MM.1S (cell line): ENCODE results near the gene TUBB6.

Experiments
- DNase-seq: peaks from one replicate; pipeline ENCODE4 v3.0.0-alpha.2; 2015
- H2AFZ ChIP-seq: fragments of 300-600 bp; sonication (generic); 2 replicates; pipeline ENCODE4 v1.6.0; 2016; ENCODE audit warnings: antibody characterized with exemption, low read length
- H3F3A ChIP-seq: fragments of 300-600 bp; sonication (generic); 2 replicates; pipeline ENCODE4 v1.6.1; 2016; ENCODE audit warnings: mild to moderate bottlenecking, antibody characterized with exemption, low read length, moderate library complexity, mixed read lengths; ENCODE audit not compliant: insufficient read depth
- H3K27ac ChIP-seq: fragments of 300-600 bp; sonication (generic); 2 replicates; pipeline ENCODE4 v1.5.1; 2016; ENCODE audit warnings: mild to moderate bottlenecking, low read length
- H3K27me3 ChIP-seq: fragments of 300-600 bp; sonication (generic); replicated peaks from 2 replicates; pipeline ENCODE4 v1.6.0; 2016; ENCODE audit warnings: low read length; ENCODE audit not compliant: insufficient read depth
- H3K36me3 ChIP-seq: fragments of 300-600 bp; sonication (generic); replicated peaks from 2 replicates; pipeline ENCODE4 v1.6.1; 2016; ENCODE audit warnings: mild to moderate bottlenecking, low read length, mixed read lengths; ENCODE audit not compliant: insufficient read depth
- H3K4me1 ChIP-seq: fragments of 300-600 bp; sonication (generic); 2 replicates; pipeline ENCODE4 v1.6.1; 2016; ENCODE audit warnings: low read length, mixed read lengths
- H3K4me2 ChIP-seq: fragments of 300-600 bp; sonication (generic); 2 replicates; pipeline ENCODE4 v1.6.0; 2016; ENCODE audit warnings: low read depth, low read length
- H3K4me3 ChIP-seq: fragments of 300-600 bp; sonication (generic); 2 replicates; pipeline ENCODE4 v1.5.1; 2016; ENCODE audit warnings: low read length, mixed read lengths
- H3K79me2 ChIP-seq: fragments of 300-600 bp; sonication (generic); 2 replicates; pipeline ENCODE4 v1.6.1; 2016; ENCODE audit warnings: mixed run types, low read length, mixed read lengths
- H3K9ac ChIP-seq: fragments of 300-600 bp; sonication (generic); 2 replicates; pipeline ENCODE4 v1.6.1; 2016; ENCODE audit warnings: low read length, mixed read lengths
- H3K9me2 ChIP-seq: fragments of 300-600 bp; sonication (generic); replicated peaks from 2 replicates; pipeline ENCODE4 v1.6.1; 2016; ENCODE audit warnings: mild to moderate bottlenecking, low read length, mixed read lengths; ENCODE audit not compliant: insufficient read depth
- H3K9me3 ChIP-seq: fragments of 300-600 bp; sonication (generic); replicated peaks from 2 replicates; pipeline ENCODE4 v1.6.1; 2016; ENCODE audit warnings: mild to moderate bottlenecking, low read length, mixed read lengths; ENCODE audit not compliant: insufficient read depth
- H4K20me1 ChIP-seq: fragments of 300-600 bp; sonication (generic); 2 replicates; pipeline ENCODE4 v1.6.1; 2016; ENCODE audit warnings: mild to moderate bottlenecking, low read length, moderate library complexity, mixed read lengths; ENCODE audit not compliant: insufficient read depth
- EZH2 ChIP-seq: fragments of 300-600 bp; sonication (generic); optimal IDR thresholded peaks from 2 replicates; pipeline ENCODE3; 2017; ENCODE audit warnings: low read depth, mild to moderate bottlenecking, antibody characterized with exemption, low read length, mixed read lengths
- EZH2phosphoT487 ChIP-seq: fragments of 300-600 bp; sonication (generic); IDR thresholded peaks from 2 replicates; pipeline ENCODE4 v1.6.1; 2018; ENCODE audit warnings: antibody characterized with exemption, low read length
- TF ChIP-seq, protein P1 (sequence below): fragments of 300-600 bp; sonication (generic); IDR thresholded peaks from 2 replicates; pipeline ENCODE4 v1.5.1; 2016; ENCODE audit warnings: antibody characterized with exemption, low read length, mixed read lengths

TUBB6 gene

DNA sequence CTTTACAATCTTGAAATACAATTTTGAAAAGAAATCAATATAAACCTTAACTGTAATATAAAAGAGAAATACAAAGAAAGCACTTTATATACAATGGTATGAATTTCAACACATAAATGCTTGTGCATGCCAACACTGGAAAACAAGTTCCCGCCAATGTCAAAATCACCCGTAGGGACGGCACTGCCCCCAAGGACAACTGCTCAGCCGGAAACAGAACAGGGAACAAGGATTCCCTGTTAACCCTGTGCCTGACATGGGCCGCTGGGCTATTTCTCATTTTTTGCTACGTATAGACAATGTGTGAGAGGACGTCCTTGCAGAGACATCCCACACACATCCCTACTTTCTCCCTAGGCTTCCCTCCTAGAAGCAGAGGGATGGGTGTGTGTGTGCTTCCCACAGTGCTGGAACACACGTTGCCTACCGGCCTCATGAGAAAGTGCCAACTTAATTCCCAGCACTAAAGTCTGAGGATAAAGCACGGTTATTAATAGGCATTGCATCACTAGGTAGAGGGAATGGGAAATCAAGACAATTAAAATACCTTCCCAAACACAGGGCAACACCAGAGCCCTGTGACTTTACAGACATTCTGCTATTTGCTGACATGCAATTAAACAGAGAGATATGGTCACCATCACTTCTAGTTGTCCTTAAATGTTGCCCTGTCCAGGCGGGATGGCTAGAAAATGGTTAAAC is 54.6 kb downstream of the TUBB6 start:
- Histone ChIP-seq H4K20me1 (no peaks in the 10 kb centered on the region), H3K4me1 (no peaks in the 10 kb centered on the region)

DNA sequence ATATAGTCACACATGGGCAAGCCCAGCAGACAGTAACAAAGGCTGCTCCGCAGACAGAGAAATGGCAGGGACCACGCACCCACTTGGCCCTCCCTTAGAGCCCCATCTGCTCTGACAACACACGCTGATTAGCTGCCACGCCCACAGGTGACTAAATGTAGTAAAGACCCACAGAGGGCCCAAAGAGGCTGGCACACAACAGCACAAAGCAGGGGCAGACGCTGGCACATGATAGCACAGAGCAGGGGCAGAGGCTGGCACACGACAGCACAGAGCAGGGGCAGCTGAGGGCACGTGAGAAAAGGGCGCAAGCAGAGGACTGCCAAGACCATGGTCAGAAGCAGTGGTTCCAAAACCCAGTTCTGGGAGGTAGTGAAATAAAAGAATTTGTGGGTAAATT is 58.3 kb downstream of the TUBB6 start:
- no peaks in the 10 kb centered on the region for H3F3A ChIP-seq
- no peaks in the 10 kb centered on the region for H3K27me3 ChIP-seq
- no peaks in the 10 kb centered on the region for H3K4me1 ChIP-seq
- peaks cover 3% of the 10 kb centered on the region; the same call in 1 of the 2 replicates for H3K36me3 ChIP-seq
- peaks cover 66% of the 10 kb centered on the region for H3K79me2 ChIP-seq
- no peak overlapping the region for H3K4me2 ChIP-seq
- no peak overlapping the region for H3K4me3 ChIP-seq
- H4K20me1 ChIP-seq, result peaks cover 2% of the 10 kb centered on the region; the same call in 1 of the 2 replicates
- no peak overlapping the region for H3K9ac ChIP-seq
- no peak for DNase-seq
- no peak for TF ChIP-seq EZH2
- no peak overlapping the region for H3K27ac ChIP-seq
- H3K9me3 ChIP-seq, result no peaks in the 10 kb centered on the region
- no peak overlapping the region for H2AFZ ChIP-seq
- H3K9me2 ChIP-seq, result no peaks in the 10 kb centered on the region

More for the DNA sequence above, 54.6 kb downstream of the TUBB6 start:
- Histone ChIP-seq H3K4me2 (no peak overlapping the region), H3K27ac (no peak overlapping the region), H3K4me3 (no peak overlapping the region), H3K9me3 (no peaks in the 10 kb centered on the region), H3F3A (no peaks in the 10 kb centered on the region), H3K27me3 (no peaks in the 10 kb centered on the region), H2AFZ (no peak overlapping the region), H3K9me2 (no peaks in the 10 kb centered on the region), H3K36me3 (peaks cover 14% of the 10 kb centered on the region), H3K79me2 (peaks cover 41% of the 10 kb centered on the region), H3K9ac (no peak overlapping the region)
- TF ChIP-seq EZH2phosphoT487, result no peak
- no peak for TF ChIP-seq EZH2
- TF ChIP-seq, protein P1, sequence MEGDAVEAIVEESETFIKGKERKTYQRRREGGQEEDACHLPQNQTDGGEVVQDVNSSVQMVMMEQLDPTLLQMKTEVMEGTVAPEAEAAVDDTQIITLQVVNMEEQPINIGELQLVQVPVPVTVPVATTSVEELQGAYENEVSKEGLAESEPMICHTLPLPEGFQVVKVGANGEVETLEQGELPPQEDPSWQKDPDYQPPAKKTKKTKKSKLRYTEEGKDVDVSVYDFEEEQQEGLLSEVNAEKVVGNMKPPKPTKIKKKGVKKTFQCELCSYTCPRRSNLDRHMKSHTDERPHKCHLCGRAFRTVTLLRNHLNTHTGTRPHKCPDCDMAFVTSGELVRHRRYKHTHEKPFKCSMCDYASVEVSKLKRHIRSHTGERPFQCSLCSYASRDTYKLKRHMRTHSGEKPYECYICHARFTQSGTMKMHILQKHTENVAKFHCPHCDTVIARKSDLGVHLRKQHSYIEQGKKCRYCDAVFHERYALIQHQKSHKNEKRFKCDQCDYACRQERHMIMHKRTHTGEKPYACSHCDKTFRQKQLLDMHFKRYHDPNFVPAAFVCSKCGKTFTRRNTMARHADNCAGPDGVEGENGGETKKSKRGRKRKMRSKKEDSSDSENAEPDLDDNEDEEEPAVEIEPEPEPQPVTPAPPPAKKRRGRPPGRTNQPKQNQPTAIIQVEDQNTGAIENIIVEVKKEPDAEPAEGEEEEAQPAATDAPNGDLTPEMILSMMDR, result no peak
- no peak for DNase-seq

DNA sequence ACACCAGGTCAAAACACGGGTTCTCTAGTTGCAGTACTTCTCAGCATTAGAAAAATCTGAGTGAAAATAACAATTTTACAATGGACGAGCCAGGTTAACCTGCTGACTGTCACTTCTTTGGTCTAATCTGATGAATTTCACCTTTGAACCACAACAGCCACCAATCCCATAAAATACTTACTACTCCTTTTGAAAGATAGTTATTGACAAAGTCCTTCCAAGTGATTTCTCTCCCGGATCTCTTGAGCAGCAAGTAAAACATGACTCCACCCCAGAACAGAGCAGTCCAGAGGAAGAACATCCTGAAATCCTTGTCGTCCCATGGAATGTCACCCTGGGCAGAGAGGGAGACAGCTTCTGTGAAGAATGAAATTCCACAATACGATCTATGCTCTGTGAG is 58.7 kb downstream of the TUBB6 start:
- H4K20me1 ChIP-seq, result peaks cover 6% of the 10 kb centered on the region; the same call in 1 of the 2 replicates
- H3K79me2 ChIP-seq, result peaks cover 69% of the 10 kb centered on the region
- H3K27me3 ChIP-seq, result no peaks in the 10 kb centered on the region
- H3K36me3 ChIP-seq, result peaks cover 3% of the 10 kb centered on the region; the same call in 1 of the 2 replicates
- H3K4me2 ChIP-seq, result no peak overlapping the region
- no peak overlapping the region for H3K9ac ChIP-seq
- no peaks in the 10 kb centered on the region for H3K9me3 ChIP-seq
- TF ChIP-seq EZH2phosphoT487, result no peak
- no peak for TF ChIP-seq EZH2
- TF ChIP-seq, protein P1, result no peak
- no peak for DNase-seq
- H3K27ac ChIP-seq, result no peak overlapping the region
- no peak overlapping the region for H2AFZ ChIP-seq
- H3K9me2 ChIP-seq, result no peaks in the 10 kb centered on the region
- no peaks in the 10 kb centered on the region for H3F3A ChIP-seq
- H3K4me3 ChIP-seq, result no peak overlapping the region
- H3K4me1 ChIP-seq, result no peaks in the 10 kb centered on the region

- Histone ChIP-seq H3K27ac (no peak overlapping the region), H3K27me3 (no peaks in the 10 kb centered on the region), H3K79me2 (peaks cover 83% of the 10 kb centered on the region), H4K20me1 (peaks cover 18% of the 10 kb centered on the region), H3F3A (no peaks in the 10 kb centered on the region), H3K4me2 (no peak overlapping the region), H3K4me3 (no peak overlapping the region), H2AFZ (no peak overlapping the region), H3K4me1 (no peaks in the 10 kb centered on the region), H3K9me3 (no peaks in the 10 kb centered on the region), H3K36me3 (no peaks in the 10 kb centered on the region; the same call in 1 of the 2 replicates), H3K9ac (no peak overlapping the region), H3K9me2 (no peaks in the 10 kb centered on the region)
- no peak for TF ChIP-seq EZH2
- no peak for TF ChIP-seq EZH2phosphoT487
- TF ChIP-seq, protein P1, result no peak
- DNase-seq, result no peak
These were observed 61.2 kb downstream of the TUBB6 start for GRCh38 chr18:12369211-12369610.
